ENCODE measurements around the gene CPE. TPM values are rescaled to one million over a fixed set of nuclear protein-coding genes. Genes with fewer than 3 reads are reported as not detected.

CPE gene
- polyA plus RNA-seq, 1 donor (not counting 4 experiments of a cell fraction or from before 2014, with no cell fraction given): 1.9 TPM

DNA sequence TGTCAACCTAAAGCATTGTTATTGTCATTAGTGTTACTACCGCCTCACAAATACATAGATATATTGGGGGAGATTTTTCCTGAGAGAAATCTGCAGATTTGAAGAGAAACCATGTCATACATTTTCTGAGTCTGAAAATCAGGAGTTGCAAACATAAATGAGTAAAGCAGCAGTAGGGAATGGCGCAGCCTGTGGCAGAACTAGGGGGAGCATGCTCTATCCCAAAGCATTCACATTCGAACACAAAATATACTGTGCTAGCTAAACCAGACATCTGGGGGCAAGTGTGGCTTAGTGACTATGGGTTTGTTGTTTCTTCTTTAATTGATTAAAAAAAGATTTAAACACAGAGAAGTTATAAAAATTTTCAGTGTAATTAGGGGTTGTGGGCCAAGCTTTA, 83.2 kb downstream of the CPE start:
- FAIRE-seq: no peak
- no peak overlapping the region for H3K4me2 ChIP-seq (ENCODE audit: control insufficient read depth, extremely low read depth, insufficient read depth, low read depth, low read length)
- TF ChIP-seq, protein P1, sequence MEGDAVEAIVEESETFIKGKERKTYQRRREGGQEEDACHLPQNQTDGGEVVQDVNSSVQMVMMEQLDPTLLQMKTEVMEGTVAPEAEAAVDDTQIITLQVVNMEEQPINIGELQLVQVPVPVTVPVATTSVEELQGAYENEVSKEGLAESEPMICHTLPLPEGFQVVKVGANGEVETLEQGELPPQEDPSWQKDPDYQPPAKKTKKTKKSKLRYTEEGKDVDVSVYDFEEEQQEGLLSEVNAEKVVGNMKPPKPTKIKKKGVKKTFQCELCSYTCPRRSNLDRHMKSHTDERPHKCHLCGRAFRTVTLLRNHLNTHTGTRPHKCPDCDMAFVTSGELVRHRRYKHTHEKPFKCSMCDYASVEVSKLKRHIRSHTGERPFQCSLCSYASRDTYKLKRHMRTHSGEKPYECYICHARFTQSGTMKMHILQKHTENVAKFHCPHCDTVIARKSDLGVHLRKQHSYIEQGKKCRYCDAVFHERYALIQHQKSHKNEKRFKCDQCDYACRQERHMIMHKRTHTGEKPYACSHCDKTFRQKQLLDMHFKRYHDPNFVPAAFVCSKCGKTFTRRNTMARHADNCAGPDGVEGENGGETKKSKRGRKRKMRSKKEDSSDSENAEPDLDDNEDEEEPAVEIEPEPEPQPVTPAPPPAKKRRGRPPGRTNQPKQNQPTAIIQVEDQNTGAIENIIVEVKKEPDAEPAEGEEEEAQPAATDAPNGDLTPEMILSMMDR (optimal IDR thresholded peaks at IDR 0.05 in 1 of 3, IDR thresholded peaks at IDR 0.05 in 1 of 3, conservative IDR thresholded peaks at IDR 0.05 in 1 of 3; ENCODE audit: extremely low read depth in 1 of 3, insufficient read depth in 2 of 3, low read length in 3 of 3): no peak
- no peak for TF ChIP-seq EZH2 (IDR thresholded peaks at IDR 0.05; ENCODE audit: low read length)
- H2AFZ ChIP-seq (ENCODE audit: control insufficient read depth, low read length): no peak overlapping the region
- no peak overlapping the region for H3K27ac ChIP-seq (ENCODE audit: control insufficient read depth, insufficient read depth, low read length)
- no peaks in the 10 kb centered on the region for H3K9me3 ChIP-seq (ENCODE audit: control insufficient read depth, low read depth, low read length)
- H3K27me3 ChIP-seq (ENCODE audit: control insufficient read depth, extremely low read depth, insufficient read depth, low read length): no peaks in the 10 kb centered on the region
- H3K4me1 ChIP-seq (ENCODE audit: control insufficient read depth, extremely low read depth, insufficient read depth, low read length): no peaks in the 10 kb centered on the region
- no peaks in the 10 kb centered on the region for H3K79me2 ChIP-seq (ENCODE audit: control insufficient read depth, insufficient read depth, low read length)
- H3K4me3 ChIP-seq (ENCODE audit: control insufficient read depth in 2 of 3, extremely low read depth in 1 of 3, insufficient read depth in 2 of 3, low read depth in 1 of 3, low read length in 3 of 3): no peak overlapping the region
- no peak overlapping the region for H3K9ac ChIP-seq (ENCODE audit: control insufficient read depth, extremely low read depth, insufficient read depth, low read length)
- DNase-seq (ENCODE audit: low read depth, low spot score): no peak
- H4K20me1 ChIP-seq (ENCODE audit: control insufficient read depth, extremely low read depth, insufficient read depth, low read length): no peaks in the 10 kb centered on the region
- H3K36me3 ChIP-seq (ENCODE audit: control insufficient read depth in 2 of 2, extremely low read depth in 1 of 2, insufficient read depth in 2 of 2, low read length in 2 of 2): no peaks in the 10 kb centered on the region
- H3K9me1 ChIP-seq (ENCODE audit: control insufficient read depth, extremely low read depth, insufficient read depth, low read length): no peaks in the 10 kb centered on the region
- dilution Hi-C loops (cut with MboI; ENCODE audit: extremely low pct_ligation_motif_present, low sequenced_read_pairs): loop anchor here (25.0 kb wide), 1 partner anchor 125 kb away; the partner anchor contains the start of gene MSMO1

DNA sequence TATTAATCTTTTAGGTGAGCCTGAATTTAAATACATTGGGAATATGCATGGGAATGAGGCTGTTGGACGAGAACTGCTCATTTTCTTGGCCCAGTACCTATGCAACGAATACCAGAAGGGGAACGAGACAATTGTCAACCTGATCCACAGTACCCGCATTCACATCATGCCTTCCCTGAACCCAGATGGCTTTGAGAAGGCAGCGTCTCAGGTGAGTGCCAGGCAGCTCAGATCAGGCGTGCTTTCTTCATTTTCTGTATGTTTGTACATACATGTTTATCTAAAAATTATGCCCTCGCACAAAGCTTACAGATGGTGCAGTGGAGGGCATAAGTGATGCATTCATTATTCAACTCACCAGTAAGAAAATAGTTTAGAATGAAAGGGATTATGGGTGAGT, 85.6 kb downstream of the CPE start:
- Histone ChIP-seq H4K20me1 (ENCODE audit: control insufficient read depth, extremely low read depth, insufficient read depth, low read length) (no peaks in the 10 kb centered on the region), H2AFZ (ENCODE audit: control insufficient read depth, low read length) (no peak overlapping the region), H3K9ac (ENCODE audit: control insufficient read depth, extremely low read depth, insufficient read depth, low read length) (no peak overlapping the region), H3K4me2 (ENCODE audit: control insufficient read depth, extremely low read depth, insufficient read depth, low read depth, low read length) (no peak overlapping the region), H3K4me1 (ENCODE audit: control insufficient read depth, extremely low read depth, insufficient read depth, low read length) (no peaks in the 10 kb centered on the region), H3K9me1 (ENCODE audit: control insufficient read depth, extremely low read depth, insufficient read depth, low read length) (no peaks in the 10 kb centered on the region), H3K27ac (ENCODE audit: control insufficient read depth, insufficient read depth, low read length) (no peak overlapping the region), H3K36me3 (ENCODE audit: control insufficient read depth in 2 of 2, extremely low read depth in 1 of 2, insufficient read depth in 2 of 2, low read length in 2 of 2) (no peaks in the 10 kb centered on the region), H3K27me3 (ENCODE audit: control insufficient read depth, extremely low read depth, insufficient read depth, low read length) (no peaks in the 10 kb centered on the region), H3K9me3 (ENCODE audit: control insufficient read depth, low read depth, low read length) (no peaks in the 10 kb centered on the region), H3K4me3 (ENCODE audit: control insufficient read depth in 2 of 3, extremely low read depth in 1 of 3, insufficient read depth in 2 of 3, low read depth in 1 of 3, low read length in 3 of 3) (no peak overlapping the region), H3K79me2 (ENCODE audit: control insufficient read depth, insufficient read depth, low read length) (no peaks in the 10 kb centered on the region)
- FAIRE-seq (no peak), DNase-seq (ENCODE audit: low read depth, low spot score) (no peak)
- dilution Hi-C loops (cut with MboI; ENCODE audit: extremely low pct_ligation_motif_present, low sequenced_read_pairs): loop anchor here (25.0 kb wide), 1 partner anchor 127 kb away; the partner anchor contains the start of gene MSMO1
- TF ChIP-seq EZH2 (IDR thresholded peaks at IDR 0.05; ENCODE audit: low read length): no peak
- TF ChIP-seq, protein P1 (optimal IDR thresholded peaks at IDR 0.05 in 1 of 3, IDR thresholded peaks at IDR 0.05 in 1 of 3, conservative IDR thresholded peaks at IDR 0.05 in 1 of 3; ENCODE audit: extremely low read depth in 1 of 3, insufficient read depth in 2 of 3, low read length in 3 of 3): no peak

All from keratinocyte (primary cell).